Duodenal mucosa (tissue), 2 donors: ENCODE results near the gene ERCC4.

ENCODE experiments used
- H3K27ac ChIP-seq: one replicate; pipeline ENCODE4 v1.7.0; 2013; ENCODE audit warnings: low read depth, low read length
- H3K27me3 ChIP-seq, 2 donors: one replicate each; pipeline ENCODE4 v1.7.0; 2013; ENCODE audit warnings: low read length in 2 of 2, control low read depth in 1 of 2; ENCODE audit not compliant: insufficient read depth in 2 of 2, control insufficient read depth in 1 of 2
- H3K36me3 ChIP-seq, 2 donors: one replicate each; pipeline ENCODE4 v1.7.0; 2013; ENCODE audit warnings: low read length in 2 of 2, control low read depth in 1 of 2; ENCODE audit not compliant: insufficient read depth in 2 of 2, control insufficient read depth in 1 of 2
- H3K4me1 ChIP-seq, 2 donors: one replicate each; pipeline ENCODE4 v1.7.0; 2013; ENCODE audit warnings: low read length in 2 of 2, control low read depth in 1 of 2; ENCODE audit not compliant: insufficient read depth in 2 of 2, control insufficient read depth in 1 of 2
- H3K4me3 ChIP-seq, 2 donors: one replicate each; pipeline ENCODE4 v1.7.0; 2013; ENCODE audit warnings: low read length in 2 of 2, low read depth in 1 of 2
- H3K9ac ChIP-seq, 2 donors: one replicate each; pipeline ENCODE4 v1.7.0; 2013; ENCODE audit warnings: low read length in 2 of 2, low read depth in 1 of 2
- H3K9me3 ChIP-seq, 2 donors: one replicate each; pipeline ENCODE4 v1.7.0; 2013; ENCODE audit warnings: low read length in 2 of 2, control low read depth in 1 of 2; ENCODE audit not compliant: control insufficient read depth in 1 of 2

The ERCC4 gene

DNA sequence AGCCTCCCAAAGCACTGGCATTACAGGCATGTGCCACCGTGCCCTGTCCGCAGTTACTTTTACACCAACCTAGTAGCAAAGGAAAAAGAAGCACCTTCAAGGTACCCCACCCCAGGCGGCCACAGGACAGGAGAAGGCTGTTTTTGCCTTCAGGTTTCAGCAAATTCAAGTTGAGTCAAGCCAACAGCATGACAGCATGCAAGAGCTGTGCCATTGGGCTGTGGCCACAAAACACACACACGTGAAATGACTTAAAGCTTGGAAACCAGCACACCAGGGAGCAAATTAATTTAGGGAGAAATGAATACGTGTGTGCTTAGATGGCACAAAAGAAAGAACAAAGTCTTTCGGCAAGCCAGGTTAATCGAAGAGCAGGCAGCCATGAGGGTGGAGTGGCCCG, 39.7 kb downstream of the ERCC4 start:
- peaks cover 21 to 25% of the 10 kb centered on the region in 2 donors for H3K4me1 ChIP-seq
- H3K27ac ChIP-seq, result no peak overlapping the region
- no peaks in the 10 kb centered on the region for H3K36me3 ChIP-seq
- no peak overlapping the region for H3K9ac ChIP-seq
- no peaks in the 10 kb centered on the region for H3K27me3 ChIP-seq
- H3K4me3 ChIP-seq, result no peak overlapping the region
- H3K9me3 ChIP-seq, result no peaks in the 10 kb centered on the region

DNA sequence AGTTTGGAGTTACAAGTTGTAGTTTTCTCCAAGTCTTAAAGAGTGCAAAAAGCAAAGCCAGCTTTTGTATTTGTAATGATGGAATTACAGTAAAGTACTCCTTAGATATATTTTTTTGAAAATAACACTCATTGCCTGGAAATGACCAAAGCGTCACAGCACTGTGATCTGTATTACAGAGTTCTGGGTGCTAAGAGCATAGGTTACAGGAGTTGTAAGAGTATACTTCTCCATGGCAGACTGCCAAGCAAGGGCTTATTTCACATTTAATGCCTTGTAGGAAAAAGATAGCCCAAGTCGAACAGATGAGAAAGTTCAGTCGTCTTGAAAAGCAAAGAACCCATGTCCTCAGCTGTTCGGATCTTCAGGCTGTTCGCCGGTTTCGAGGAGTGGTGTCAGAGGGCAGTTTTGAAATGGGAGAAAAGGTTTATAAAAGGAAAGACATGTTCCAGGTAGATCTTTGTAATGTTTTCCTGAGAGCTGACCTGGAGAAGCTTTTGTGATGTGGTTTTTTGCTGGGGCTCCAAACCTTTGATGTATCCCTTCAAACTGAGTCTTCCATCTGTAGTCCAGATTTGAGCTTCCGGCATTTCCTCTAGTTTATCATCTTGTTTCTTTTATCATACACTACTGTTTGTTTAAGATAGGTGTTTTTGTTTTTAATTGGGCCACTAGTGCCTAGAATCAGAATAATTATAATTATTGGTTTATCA, 41.3 kb downstream of the ERCC4 start:
- H3K27ac ChIP-seq, result no peak overlapping the region
- no peaks in the 10 kb centered on the region for H3K27me3 ChIP-seq
- H3K9ac ChIP-seq, result no peak overlapping the region
- no peak overlapping the region for H3K4me3 ChIP-seq
- H3K36me3 ChIP-seq, result no peaks in the 10 kb centered on the region
- peaks cover 21 to 24% of the 10 kb centered on the region in 2 donors for H3K4me1 ChIP-seq
- no peaks in the 10 kb centered on the region for H3K9me3 ChIP-seq

- Histone ChIP-seq H3K27ac (no peak overlapping the region), H3K9me3 (no peaks in the 10 kb centered on the region), H3K9ac (no peak overlapping the region), H3K4me1 (peaks cover 13 to 14% of the 10 kb centered on the region in 2 donors), H3K4me3 (no peak overlapping the region), H3K36me3 (no peaks in the 10 kb centered on the region), H3K27me3 (no peaks in the 10 kb centered on the region)
Measured at GRCh38 chr16:13962232-13962631, 42.3 kb downstream of the ERCC4 start.

GRCh38 chr16:13968835-13969234, 48.9 kb downstream of the ERCC4 start:
- Histone ChIP-seq H3K9me3 (peaks cover 0 to 3% of the 10 kb centered on the region in 2 donors), H3K9ac (no peak overlapping the region), H3K4me1 (no peaks in the 10 kb centered on the region), H3K36me3 (no peaks in the 10 kb centered on the region), H3K27ac (no peak overlapping the region), H3K4me3 (no peak overlapping the region), H3K27me3 (no peaks in the 10 kb centered on the region)

DNA sequence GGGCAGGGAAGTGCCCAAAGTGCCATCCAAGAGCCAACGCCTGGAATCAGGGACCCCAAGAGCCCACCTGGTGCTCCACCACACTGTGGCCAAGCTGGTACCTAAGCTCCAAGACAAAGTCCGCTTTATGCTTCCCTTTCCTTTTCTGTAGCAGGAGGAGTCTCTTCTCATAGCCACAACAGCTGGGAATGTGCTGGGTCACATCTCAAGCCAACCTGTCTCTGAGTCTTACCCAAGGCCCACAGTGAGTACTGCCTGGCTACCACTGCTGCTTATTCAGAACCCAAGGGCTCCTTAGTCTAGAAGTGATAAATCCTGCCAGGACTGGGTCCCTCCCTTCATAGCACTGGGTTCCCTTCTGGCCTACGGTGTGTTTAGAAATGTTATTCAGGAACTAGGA, 49.8 kb downstream of the ERCC4 start:
- Histone ChIP-seq H3K4me3 (no peak overlapping the region), H3K4me1 (no peaks in the 10 kb centered on the region), H3K36me3 (no peaks in the 10 kb centered on the region), H3K27me3 (no peaks in the 10 kb centered on the region), H3K9me3 (peaks cover 0 to 3% of the 10 kb centered on the region in 2 donors), H3K9ac (no peak overlapping the region), H3K27ac (no peak overlapping the region)

DNA sequence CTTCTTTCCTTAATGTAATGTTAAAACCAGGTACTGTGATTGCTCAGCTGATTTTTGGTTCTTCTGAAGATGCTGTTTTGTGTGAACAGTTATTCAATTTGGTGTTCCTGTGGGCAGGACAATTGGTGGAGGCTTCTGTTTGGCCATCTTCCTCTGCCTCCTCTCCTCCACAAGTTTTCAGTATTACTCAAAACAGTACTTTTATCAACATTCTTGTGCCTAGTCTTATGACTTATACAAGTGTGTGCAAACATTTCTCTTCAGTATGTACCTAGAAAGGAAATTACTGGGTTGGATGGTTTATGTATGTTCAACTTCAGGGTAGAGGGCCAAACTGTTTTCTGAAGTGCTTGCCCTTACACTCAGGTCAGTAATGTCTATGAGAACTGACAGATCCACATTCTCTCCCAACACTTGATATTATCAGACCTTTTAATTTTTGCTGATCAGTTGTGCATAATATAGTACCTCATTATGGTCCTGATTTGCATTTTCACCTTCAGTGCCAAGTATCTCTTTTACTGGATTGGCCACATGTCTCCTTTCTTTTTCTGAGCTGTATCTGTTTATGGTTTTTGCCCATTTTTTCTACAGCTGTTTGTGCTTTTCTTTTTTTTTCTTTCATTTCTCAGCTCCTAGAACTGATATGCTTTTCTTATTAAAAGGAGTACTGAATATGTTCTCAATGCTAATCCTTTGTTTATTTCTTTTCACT, 50.9 kb downstream of the ERCC4 start:
- no peaks in the 10 kb centered on the region for H3K36me3 ChIP-seq
- H3K4me3 ChIP-seq, result no peak overlapping the region
- H3K4me1 ChIP-seq, result no peaks in the 10 kb centered on the region
- no peaks in the 10 kb centered on the region for H3K27me3 ChIP-seq
- H3K27ac ChIP-seq, result no peak overlapping the region
- H3K9me3 ChIP-seq, result peaks cover 0 to 3% of the 10 kb centered on the region in 2 donors
- H3K9ac ChIP-seq, result no peak overlapping the region

DNA sequence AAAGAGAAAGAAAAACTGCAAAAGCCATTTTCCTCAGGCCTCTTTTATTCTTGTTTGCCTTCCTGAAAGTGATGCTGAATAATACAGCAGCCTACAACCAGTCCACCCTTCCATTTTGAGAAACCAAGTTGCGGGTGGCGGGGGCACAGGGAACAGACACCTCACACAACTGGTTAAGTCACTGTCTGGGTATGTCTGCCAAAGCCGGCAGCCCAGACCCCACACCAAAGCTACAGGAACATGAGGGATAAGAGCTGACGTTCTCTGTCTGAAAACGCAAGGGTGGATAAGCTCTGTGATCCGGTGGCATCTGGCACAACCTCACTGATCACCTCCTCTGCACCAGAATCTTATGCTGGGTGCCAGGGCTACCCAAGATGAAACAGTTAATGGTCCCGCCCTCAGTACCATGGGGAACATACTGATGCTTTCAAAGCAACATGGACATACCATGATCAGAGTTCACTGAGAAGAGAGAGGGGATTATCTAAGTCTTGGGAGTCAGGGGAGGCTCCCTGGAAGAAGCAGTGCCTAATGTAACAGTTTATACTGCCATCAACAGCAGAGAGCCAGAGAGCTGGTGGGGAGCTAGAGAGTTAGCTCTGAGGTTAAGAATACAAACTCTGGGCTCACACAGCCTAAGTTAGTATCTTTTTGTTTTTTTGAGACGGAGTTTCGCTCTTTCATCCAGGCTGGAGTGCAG, 53.5 kb downstream of the ERCC4 start:
- no peaks in the 10 kb centered on the region for H3K36me3 ChIP-seq
- no peak overlapping the region for H3K9ac ChIP-seq
- H3K9me3 ChIP-seq, result no peaks in the 10 kb centered on the region
- H3K4me1 ChIP-seq, result no peaks in the 10 kb centered on the region
- no peak overlapping the region for H3K27ac ChIP-seq
- H3K4me3 ChIP-seq, result no peak overlapping the region
- no peaks in the 10 kb centered on the region for H3K27me3 ChIP-seq

DNA sequence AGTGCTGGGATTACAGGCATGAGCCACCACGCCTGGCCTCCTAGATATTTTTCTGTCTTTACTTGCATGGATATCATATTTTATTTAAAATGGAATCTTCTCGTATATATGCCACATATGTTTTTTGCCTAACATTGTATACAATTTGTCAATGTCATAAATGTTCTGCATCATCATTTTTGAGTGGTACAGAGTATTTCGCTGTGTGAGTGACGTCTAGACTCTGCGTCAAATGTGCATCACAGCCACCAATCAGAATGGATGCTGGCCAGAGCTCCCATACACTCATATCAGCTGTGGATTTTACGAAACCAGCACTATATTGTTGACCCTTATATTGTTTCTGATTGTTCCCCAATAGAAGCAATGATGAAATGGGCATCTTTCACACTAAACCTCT, 57.2 kb downstream of the ERCC4 start:
- H3K9ac ChIP-seq, result no peak overlapping the region
- no peaks in the 10 kb centered on the region for H3K4me1 ChIP-seq
- H3K36me3 ChIP-seq, result no peaks in the 10 kb centered on the region
- no peaks in the 10 kb centered on the region for H3K27me3 ChIP-seq
- H3K27ac ChIP-seq, result no peak overlapping the region
- no peaks in the 10 kb centered on the region for H3K9me3 ChIP-seq
- H3K4me3 ChIP-seq, result no peak overlapping the region

- H3K4me3 ChIP-seq, result no peak overlapping the region
- H3K4me1 ChIP-seq, result no peaks in the 10 kb centered on the region
- no peak overlapping the region for H3K27ac ChIP-seq
- no peaks in the 10 kb centered on the region for H3K9me3 ChIP-seq
- H3K36me3 ChIP-seq, result no peaks in the 10 kb centered on the region
- H3K27me3 ChIP-seq, result no peaks in the 10 kb centered on the region
- H3K9ac ChIP-seq, result no peak overlapping the region
Measured at GRCh38 chr16:13982451-13982850, 62.5 kb downstream of the ERCC4 start.

GRCh38 chr16:13983625-13984024, 63.7 kb downstream of the ERCC4 start:
- Histone ChIP-seq H3K9me3 (no peaks in the 10 kb centered on the region), H3K9ac (no peak overlapping the region), H3K4me3 (no peak overlapping the region), H3K4me1 (no peaks in the 10 kb centered on the region), H3K27me3 (no peaks in the 10 kb centered on the region), H3K27ac (no peak overlapping the region), H3K36me3 (no peaks in the 10 kb centered on the region)
